ENCODE data around the gene SPARC.

DNA sequence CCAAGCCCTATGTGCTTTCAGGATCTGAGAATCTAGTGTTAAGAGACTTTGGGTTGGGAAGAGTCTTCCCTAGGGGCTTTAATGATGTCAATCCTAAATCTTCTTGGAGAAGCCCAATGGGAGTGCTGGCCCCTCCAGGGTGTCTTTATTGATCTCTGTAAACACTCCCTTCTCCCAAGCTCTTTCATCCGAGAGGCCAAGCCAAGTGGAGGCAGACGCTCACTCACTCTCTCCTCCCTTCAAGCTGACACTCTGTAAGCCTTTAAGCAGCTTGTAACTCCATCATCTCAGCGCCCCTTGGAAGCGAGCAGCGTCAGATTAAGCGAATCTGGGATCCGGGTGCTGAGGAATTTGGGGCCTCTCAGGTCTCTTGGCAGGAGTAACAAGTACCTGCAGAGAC, 37.7 kb downstream of the SPARC start:
- TF ChIP-seq TAF1 (IDR thresholded peaks at IDR 0.05; ENCODE audit: low read depth) (no peak), ZBTB7A (IDR thresholded peaks at IDR 0.05; ENCODE audit: low read depth) (no peak)

Measured in Ishikawa (cell line).